Measurements from ENCODE around the gene UBE2M.
"Not testable (repeated sequence)": the region's sequence is repeated elsewhere in the genome, so short reads cannot be mapped to it uniquely, and the experiment has no call there.

Gene UBE2M

DNA sequence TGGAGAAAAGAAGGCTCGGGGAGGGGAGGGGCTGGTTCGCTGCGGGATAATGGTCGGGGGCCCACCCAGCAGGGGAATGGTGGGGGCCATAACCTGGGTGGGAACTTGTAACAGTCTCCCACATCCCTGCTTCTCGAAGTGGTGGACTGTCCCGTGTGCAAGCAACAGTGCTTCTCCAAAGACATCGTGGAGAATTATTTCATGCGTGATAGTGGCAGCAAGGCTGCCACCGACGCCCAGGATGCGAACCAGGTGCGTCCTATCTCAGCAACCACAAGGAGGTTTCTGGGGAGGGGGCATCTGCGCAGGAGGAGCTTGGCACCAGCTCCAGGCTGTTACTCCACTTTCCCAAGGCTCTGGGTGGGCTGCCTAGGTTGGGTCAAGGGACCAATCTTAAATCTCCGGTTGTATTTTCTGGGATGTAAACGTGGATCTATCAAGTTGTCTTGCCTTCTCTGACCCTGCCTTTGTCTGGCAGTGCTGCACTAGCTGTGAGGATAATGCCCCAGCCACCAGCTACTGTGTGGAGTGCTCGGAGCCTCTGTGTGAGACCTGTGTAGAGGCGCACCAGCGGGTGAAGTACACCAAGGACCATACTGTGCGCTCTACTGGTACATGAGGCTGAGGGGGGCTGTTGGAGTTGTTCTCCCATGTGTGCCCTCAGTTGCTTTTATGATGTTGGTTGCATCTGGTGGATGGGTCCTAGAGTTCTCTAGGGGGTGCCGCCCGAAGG, 13.0 kb downstream of the UBE2M start:
- TF ChIP-seq, protein P1, sequence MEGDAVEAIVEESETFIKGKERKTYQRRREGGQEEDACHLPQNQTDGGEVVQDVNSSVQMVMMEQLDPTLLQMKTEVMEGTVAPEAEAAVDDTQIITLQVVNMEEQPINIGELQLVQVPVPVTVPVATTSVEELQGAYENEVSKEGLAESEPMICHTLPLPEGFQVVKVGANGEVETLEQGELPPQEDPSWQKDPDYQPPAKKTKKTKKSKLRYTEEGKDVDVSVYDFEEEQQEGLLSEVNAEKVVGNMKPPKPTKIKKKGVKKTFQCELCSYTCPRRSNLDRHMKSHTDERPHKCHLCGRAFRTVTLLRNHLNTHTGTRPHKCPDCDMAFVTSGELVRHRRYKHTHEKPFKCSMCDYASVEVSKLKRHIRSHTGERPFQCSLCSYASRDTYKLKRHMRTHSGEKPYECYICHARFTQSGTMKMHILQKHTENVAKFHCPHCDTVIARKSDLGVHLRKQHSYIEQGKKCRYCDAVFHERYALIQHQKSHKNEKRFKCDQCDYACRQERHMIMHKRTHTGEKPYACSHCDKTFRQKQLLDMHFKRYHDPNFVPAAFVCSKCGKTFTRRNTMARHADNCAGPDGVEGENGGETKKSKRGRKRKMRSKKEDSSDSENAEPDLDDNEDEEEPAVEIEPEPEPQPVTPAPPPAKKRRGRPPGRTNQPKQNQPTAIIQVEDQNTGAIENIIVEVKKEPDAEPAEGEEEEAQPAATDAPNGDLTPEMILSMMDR (IDR thresholded peaks at IDR 0.05; ENCODE audit: low read depth, low read length), result no peak
- DNase-seq (ENCODE audit: extremely low read depth, low read depth), result no peak

DNA sequence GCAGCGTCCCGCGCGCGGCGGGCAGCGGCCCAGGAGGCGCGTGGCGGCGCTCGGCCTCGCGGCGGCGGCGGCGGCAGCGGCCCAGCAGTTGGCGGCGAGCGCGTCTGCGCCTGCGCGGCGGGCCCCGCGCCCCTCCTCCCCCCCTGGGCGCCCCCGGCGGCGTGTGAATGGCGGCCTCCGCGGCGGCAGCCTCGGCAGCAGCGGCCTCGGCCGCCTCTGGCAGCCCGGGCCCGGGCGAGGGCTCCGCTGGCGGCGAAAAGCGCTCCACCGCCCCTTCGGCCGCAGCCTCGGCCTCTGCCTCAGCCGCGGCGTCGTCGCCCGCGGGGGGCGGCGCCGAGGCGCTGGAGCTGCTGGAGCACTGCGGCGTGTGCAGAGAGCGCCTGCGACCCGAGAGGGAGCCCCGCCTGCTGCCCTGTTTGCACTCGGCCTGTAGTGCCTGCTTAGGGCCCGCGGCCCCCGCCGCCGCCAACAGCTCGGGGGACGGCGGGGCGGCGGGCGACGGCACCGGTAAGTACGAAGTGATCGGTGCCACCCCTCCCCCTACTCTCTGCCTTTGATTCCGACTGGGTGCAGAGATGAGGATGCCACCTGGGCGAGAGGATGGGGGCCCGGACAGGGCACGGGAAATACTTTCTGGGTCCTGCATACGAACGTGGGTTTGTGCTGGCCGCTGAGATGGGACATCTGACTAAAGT, 13.7 kb downstream of the UBE2M start:
- DNase-seq (ENCODE audit: extremely low read depth, low read depth), result no peak
- TF ChIP-seq, protein P1 (IDR thresholded peaks at IDR 0.05; ENCODE audit: low read depth, low read length), result no peak

DNA sequence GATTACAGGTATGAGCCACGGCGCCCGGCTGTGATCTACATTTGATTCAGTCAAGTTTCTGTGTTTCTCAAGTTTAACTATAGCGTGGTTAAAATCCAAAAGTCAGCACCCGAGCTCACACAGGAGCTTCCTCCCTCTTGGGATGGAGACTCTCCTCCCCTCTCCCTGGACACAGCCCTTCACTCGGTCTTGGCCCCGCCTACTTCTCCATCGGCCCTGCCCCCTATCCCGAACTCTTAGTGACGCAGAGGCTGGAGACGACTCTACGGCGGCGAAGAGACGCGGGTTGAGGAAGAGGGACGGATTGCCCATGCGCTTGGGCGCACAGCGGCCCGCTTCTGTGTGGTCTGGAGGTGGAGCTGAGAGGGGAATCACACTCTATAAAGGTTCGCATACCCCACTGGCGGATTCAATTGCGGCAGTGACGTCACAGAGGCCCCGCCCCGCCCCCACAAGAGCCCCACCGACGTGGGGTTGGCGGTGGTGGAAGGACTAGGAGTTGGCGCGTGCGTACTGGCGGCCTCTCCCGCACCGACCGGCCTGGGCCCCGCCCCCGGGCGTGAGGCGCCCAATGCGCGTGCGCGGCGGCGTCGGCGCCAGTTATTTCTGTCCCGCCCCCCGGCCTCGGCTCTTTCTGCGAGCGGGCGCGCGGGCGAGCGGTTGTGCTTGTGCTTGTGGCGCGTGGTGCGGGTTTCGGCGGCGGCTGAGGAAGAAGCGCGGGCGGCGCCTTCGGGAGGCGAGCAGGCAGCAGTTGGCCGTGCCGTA, 14.4 kb downstream of the UBE2M start, which contains the start of gene TRIM28:
TRIM28 (plus strand) TSS at position 239 of the 765 bp plus-strand sequence. CDS start 694 bp downstream, outside the sequence.
- TF ChIP-seq, protein P1 (IDR thresholded peaks at IDR 0.05; ENCODE audit: low read depth, low read length), result no peak
- DNase-seq (ENCODE audit: extremely low read depth, low read depth), result peak; percentile 98

DNA sequence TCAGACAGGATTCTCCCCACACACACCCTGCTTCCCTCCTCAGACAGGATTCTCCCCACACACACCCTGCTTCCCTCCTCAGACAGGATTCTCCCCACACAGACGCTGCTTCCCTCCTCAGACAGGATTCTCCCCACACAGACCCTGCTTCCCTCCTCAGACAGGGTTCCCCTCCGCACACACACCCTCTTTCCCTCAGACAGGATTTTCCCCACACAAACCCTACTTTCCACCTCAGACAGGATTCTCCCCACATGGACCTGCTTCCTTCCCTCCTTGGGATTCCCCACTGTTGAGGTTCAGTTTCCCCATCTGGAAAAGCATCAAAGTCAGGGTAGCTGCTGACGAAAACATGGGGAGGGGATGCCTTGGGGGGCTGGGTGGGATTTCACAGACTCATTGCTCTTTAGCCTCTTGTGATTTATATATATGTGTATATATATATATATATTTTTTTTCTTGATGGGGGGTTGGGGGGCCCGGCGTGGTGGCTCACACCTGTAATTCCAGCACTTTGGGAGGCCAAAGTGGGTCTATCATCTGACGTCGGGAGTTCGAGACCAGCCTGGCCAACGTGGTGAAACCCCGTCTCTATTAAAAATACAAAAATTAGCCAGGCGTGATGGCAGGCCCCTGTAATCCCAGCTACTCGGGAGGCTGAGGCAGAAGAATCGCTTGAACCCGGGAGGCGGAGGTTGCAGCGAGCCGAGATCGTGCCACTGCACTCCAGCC, 15.6 kb downstream of the UBE2M start:
- DNase-seq (ENCODE audit: extremely low read depth, low read depth), result not testable (repeated sequence)

DNA sequence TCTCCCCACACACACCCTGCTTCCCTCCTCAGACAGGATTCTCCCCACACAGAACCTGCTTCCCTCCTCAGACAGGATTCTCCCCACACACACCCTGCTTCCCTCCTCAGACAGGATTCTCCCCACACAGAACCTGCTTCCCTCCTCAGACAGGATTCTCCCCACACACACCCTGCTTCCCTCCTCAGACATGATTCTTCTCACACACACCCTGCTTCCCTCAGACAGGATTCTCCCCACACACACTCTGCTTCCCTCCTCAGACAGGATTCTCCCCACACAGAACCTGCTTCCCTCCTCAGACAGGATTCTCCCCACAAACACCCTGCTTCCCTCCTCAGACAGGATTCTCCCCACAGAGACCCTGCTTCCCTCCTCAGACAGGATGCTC, 19.2 kb downstream of the UBE2M start:
- not testable (repeated sequence) for DNase-seq (ENCODE audit: extremely low read depth, low read depth)

DNA sequence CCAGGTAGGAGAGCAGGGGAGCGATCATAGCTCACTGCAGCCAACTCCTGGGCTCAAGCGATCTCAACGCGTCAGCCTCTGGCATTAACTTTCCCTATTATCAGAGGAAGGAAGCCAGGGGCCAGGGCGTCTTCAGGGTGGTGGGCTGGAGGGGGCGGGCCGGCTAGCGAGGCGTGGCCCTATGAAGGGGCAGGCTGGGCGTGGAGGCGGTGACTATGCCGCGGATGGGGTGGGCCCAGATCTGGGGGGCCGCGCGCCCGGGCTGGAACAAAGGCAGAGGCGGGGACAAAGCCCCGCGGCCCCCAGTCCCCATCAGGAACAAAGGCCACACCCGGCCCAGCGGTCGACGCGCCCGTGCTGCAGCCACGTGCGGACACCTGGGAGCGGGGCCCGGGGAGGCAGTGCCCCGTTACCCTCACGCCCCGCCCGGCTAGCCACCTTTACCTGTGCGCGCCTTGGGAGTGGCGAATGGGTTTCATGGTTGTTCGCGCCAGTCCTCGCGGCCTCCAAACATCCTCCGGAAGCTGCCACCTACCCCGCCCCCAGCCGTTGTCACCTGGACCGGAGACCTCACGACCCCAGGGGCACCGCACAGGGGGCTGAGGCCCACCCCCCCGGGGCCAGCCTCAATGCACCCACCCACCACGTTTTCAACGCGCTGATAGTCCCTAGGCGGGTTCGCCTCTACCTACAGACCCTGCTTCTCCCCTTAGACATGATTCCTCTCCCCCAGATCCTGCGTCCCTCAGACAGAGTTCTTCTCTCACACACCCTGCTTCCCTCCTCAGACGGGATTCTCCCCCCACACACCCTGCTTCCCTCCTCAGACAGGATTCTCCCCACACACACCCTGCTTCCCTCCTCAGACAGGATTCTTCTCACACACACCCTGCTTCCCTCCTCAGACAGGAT, 19.9 kb downstream of the UBE2M start:
- TF ChIP-seq, protein P1 (IDR thresholded peaks at IDR 0.05; ENCODE audit: low read depth, low read length), result no peak
- DNase-seq (ENCODE audit: extremely low read depth, low read depth), result no peak

DNA sequence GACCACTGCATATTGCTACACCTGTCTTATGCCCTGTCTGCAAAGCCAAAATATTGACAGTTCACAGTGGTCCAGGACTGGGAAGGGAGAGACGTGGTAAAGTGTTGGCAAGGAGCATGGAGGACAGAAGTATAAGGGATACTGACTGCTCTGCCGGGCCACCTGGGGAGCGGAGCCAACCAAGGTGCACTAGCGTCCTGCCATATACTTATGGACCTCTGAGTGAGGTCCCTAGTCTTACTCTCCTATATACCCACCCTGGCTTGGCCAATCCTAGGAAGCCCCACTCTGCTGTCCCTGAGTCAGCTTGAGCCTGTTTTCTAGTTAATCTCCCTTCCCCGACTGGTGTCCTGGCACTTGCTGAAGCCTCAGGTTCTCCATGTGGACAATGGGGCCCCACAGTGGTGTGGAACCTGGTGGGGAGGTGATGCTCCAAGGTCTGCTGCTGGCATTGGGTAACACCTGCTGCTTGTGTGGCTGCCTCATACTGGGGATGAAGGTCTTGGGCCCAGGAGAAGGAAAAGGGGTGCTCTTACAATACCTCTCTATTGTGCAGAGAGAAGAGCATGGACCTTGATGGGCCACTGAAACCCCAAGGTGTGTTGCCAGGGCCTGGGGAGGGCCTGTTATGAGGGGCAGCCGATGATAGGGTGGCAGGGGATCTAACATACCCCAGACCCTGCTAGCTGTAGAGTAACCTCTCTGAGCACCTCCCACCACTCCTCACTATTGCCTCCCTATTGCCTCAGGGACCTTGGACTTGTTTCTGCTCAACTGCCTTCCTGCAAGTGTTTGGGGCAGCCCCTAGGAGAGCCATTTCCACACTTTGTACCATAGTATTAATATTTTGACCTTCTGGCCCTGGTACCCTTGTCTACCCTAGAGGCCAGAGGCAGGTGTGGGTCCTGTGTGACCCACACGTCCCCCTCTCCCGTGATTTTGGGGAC, 21.3 kb downstream of the UBE2M start:
- DNase-seq (ENCODE audit: extremely low read depth, low read depth), result no peak
- TF ChIP-seq, protein P1 (IDR thresholded peaks at IDR 0.05; ENCODE audit: low read depth, low read length), result no peak
